Dendritic cell treated with granulocyte-macrophage colony-stimulating factor and Interleukin-4, amounts not matched to agents 40 ng/mL and 50 ng/mL, for 4 days (primary cell): Measurements from ENCODE around the gene PCDHA5.
"Not testable (repeated sequence)": the region's sequence is repeated elsewhere in the genome, so short reads cannot be mapped to it uniquely, and the experiment has no call there.

Source experiments
- H3K27ac Mint-ChIP-seq: one replicate; pipeline ENCODE4 v1.8.0; 2022; ENCODE audit warnings: mild to moderate bottlenecking, mixed read lengths
- H3K27me3 Mint-ChIP-seq: one replicate; pipeline ENCODE4 v1.8.0; 2022; ENCODE audit warnings: mild to moderate bottlenecking, mixed read lengths
- H3K36me3 Mint-ChIP-seq: one replicate; pipeline ENCODE4 v1.8.0; 2022; ENCODE audit warnings: low read depth, mixed read lengths
- H3K4me1 Mint-ChIP-seq: one replicate; pipeline ENCODE4 v1.8.0; 2022; ENCODE audit warnings: low read depth, mixed read lengths
- H3K4me3 Mint-ChIP-seq: one replicate; pipeline ENCODE4 v1.8.0; 2022; ENCODE audit warnings: mild to moderate bottlenecking, moderate library complexity, mixed read lengths
- H3K9me3 Mint-ChIP-seq: one replicate; pipeline ENCODE4 v1.8.0; 2022; ENCODE audit warnings: mixed read lengths
- intact Hi-C: fragments of 100-400 bp; cut with micrococcal nuclease; formaldehyde crosslinking; loops from one replicate; pipeline ENCODE4 v1.15.0; 2022

The PCDHA5 gene

DNA sequence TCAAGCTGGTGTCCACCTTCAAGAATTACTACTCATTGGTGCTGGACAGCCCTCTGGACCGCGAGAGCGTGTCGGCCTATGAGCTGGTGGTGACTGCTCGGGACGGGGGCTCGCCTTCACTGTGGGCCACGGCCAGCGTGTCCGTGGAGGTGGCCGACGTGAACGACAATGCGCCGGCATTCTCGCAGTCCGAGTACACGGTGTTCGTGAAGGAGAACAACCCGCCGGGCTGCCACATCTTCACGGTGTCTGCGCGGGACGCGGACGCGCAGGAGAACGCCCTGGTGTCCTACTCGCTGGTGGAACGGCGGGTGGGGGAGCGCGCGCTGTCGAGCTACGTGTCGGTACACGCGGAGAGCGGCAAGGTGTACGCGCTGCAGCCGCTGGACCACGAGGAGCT, 19.0 kb upstream of the PCDHA5 start:
- Mint-ChIP-seq H3K9me3 (peaks cover 50% of the 10 kb centered on the region), H3K27me3 (peaks cover 29% of the 10 kb centered on the region)
- H3K4me3 Mint-ChIP-seq, H3K4me1 Mint-ChIP-seq, H3K27ac Mint-ChIP-seq, intact Hi-C loops, H3K36me3 Mint-ChIP-seq: not testable (repeated sequence)

- intact Hi-C loops: no loop called here
- H3K9me3 Mint-ChIP-seq: peaks cover 51% of the 10 kb centered on the region
- H3K4me3 Mint-ChIP-seq: no peak overlapping the region
- H3K27ac Mint-ChIP-seq: no peak overlapping the region
- no peaks in the 10 kb centered on the region for H3K4me1 Mint-ChIP-seq
- H3K36me3 Mint-ChIP-seq: no peaks in the 10 kb centered on the region
- H3K27me3 Mint-ChIP-seq: peaks cover 29% of the 10 kb centered on the region
Observed at GRCh38 chr5:140802781-140803271, 18.6 kb upstream of the PCDHA5 start.

DNA sequence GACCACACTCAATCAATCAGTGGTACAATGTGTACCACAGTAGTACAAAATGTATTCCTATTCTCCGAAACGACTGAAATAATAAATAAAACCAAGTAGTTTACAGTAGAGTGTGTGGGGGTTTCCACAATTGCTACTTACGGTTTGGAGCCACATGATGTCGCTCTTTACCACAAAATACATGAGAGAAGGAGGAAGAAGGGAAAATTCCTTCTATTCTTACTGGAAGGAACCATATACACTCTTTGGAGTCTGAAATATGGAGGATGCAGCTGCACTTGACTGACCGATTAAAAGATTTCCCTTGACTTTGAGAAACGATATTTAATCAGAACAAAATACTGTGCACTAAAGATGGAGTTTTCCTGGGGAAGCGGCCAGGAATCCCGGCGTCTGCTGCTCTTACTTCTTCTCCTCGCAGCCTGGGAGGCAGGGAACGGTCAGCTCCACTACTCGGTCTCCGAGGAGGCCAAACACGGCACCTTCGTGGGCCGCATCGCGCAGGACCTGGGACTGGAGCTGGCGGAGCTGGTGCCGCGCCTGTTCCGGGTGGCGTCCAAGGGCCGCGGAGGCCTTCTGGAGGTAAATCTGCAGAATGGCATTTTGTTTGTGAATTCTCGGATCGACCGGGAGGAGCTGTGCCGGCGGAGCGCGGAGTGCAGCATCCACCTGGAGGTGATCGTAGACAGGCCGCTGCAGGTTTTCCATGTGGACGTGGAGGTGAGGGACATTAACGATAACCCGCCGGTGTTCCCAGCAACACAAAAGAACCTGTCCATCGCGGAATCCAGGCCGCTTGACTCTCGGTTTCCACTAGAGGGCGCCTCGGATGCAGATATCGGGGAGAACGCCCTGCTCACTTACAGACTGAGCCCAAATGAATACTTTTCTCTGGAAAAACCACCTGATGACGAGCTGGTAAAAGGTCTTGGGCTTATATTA, 14.3 kb upstream of the PCDHA5 start, which contains the start of gene PCDHA4:
PCDHA4 (plus strand) TSS at position 235 of the 942 bp plus-strand sequence.
- intact Hi-C loops: no loop called here
- Mint-ChIP-seq H3K36me3 (no peaks in the 10 kb centered on the region), H3K4me3 (no peak within 1 kb of the TSS), H3K9me3 (peaks cover 53% of the 10 kb centered on the region), H3K27ac (no peak within 1 kb of the TSS), H3K27me3 (peaks cover 24% of the 10 kb centered on the region), H3K4me1 (no peaks in the 10 kb centered on the region)

GRCh38 chr5:140808241-140808888, 13.0 kb upstream of the PCDHA5 start:
- H3K36me3 Mint-ChIP-seq, H3K27ac Mint-ChIP-seq, H3K4me1 Mint-ChIP-seq, intact Hi-C loops, H3K4me3 Mint-ChIP-seq: not testable (repeated sequence)
- Mint-ChIP-seq H3K27me3 (peaks cover 11% of the 10 kb centered on the region), H3K9me3 (peaks cover 51% of the 10 kb centered on the region)

- peaks cover 45% of the 10 kb centered on the region for H3K9me3 Mint-ChIP-seq
- peaks cover 11% of the 10 kb centered on the region for H3K27me3 Mint-ChIP-seq
- no peak overlapping the region for H3K27ac Mint-ChIP-seq
- H3K36me3 Mint-ChIP-seq: no peaks in the 10 kb centered on the region
- intact Hi-C loops: no loop called here
- H3K4me1 Mint-ChIP-seq: no peaks in the 10 kb centered on the region
- H3K4me3 Mint-ChIP-seq: no peak overlapping the region
Observed at GRCh38 chr5:140808889-140809291, 12.5 kb upstream of the PCDHA5 start.

GRCh38 chr5:140822281-140822629, 842 bp downstream of the PCDHA5 start:
- Mint-ChIP-seq H3K4me1 (no peaks in the 10 kb centered on the region), H3K27ac (no peak overlapping the region), H3K9me3 (peaks cover 38% of the 10 kb centered on the region), H3K4me3 (no peak overlapping the region), H3K27me3 (peaks cover 12% of the 10 kb centered on the region), H3K36me3 (no peaks in the 10 kb centered on the region)
- intact Hi-C loops: no loop called here

DNA sequence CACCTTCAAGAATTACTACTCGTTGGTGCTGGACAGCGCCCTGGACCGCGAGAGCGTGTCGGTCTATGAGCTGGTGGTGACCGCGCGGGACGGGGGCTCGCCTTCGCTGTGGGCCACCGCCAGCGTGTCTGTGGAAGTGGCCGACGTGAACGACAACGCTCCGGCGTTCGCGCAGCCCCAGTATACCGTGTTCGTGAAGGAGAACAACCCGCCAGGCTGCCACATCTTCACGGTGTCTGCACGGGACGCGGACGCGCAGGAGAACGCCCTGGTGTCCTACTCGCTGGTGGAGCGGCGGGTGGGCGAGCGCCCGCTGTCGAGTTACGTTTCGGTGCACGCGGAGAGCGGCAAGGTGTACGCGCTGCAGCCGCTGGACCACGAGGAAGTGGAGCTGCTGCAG, 1.6 kb downstream of the PCDHA5 start:
- Mint-ChIP-seq H3K9me3 (peaks cover 44% of the 10 kb centered on the region), H3K27me3 (peaks cover 16% of the 10 kb centered on the region)
- H3K36me3 Mint-ChIP-seq, H3K4me1 Mint-ChIP-seq, H3K27ac Mint-ChIP-seq, H3K4me3 Mint-ChIP-seq, intact Hi-C loops: not testable (repeated sequence)

DNA sequence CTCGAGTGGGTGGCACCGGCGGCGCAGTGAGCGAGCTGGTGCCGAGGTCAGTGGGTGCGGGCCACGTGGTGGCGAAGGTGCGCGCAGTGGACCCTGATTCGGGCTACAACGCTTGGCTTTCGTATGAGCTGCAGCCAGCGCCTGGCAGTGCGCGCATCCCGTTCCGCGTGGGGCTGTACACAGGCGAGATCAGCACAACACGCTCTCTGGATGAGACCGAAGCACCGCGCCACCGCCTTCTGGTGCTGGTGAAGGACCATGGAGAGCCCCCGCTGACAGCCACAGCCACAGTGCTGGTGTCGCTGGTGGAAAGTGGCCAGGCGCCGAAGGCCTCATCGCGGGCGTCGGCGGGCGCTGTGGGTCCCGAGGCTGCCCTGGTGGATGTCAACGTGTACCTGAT, 2.1 kb downstream of the PCDHA5 start:
- H3K4me3 Mint-ChIP-seq: no peak overlapping the region
- H3K4me1 Mint-ChIP-seq: no peaks in the 10 kb centered on the region
- H3K27ac Mint-ChIP-seq: no peak overlapping the region
- intact Hi-C loops: no loop called here
- H3K36me3 Mint-ChIP-seq: no peaks in the 10 kb centered on the region
- H3K27me3 Mint-ChIP-seq: peaks cover 21% of the 10 kb centered on the region
- peaks cover 49% of the 10 kb centered on the region for H3K9me3 Mint-ChIP-seq

- H3K4me3 Mint-ChIP-seq: no peak within 1 kb of the TSS
- peaks cover 65% of the 10 kb centered on the region for H3K9me3 Mint-ChIP-seq
- intact Hi-C loops: no loop called here
- peaks cover 30% of the 10 kb centered on the region for H3K27me3 Mint-ChIP-seq
- no peaks in the 10 kb centered on the region for H3K4me1 Mint-ChIP-seq
- no peak within 1 kb of the TSS for H3K27ac Mint-ChIP-seq
- no peaks in the 10 kb centered on the region for H3K36me3 Mint-ChIP-seq
Observed at GRCh38 chr5:140827704-140828361, 6.4 kb downstream of the PCDHA5 start, which contains the start of gene PCDHA6. Gene PCDHA6 (plus strand): TSS chr5:140827960. CDS start chr5:140828092, 132 bp downstream.

- H3K27me3 Mint-ChIP-seq: peaks cover 32% of the 10 kb centered on the region
- H3K9me3 Mint-ChIP-seq: peaks cover 65% of the 10 kb centered on the region
- no peaks in the 10 kb centered on the region for H3K36me3 Mint-ChIP-seq
- intact Hi-C loops: no loop called here
- no peak overlapping the region for H3K27ac Mint-ChIP-seq
- no peak overlapping the region for H3K4me3 Mint-ChIP-seq
- no peaks in the 10 kb centered on the region for H3K4me1 Mint-ChIP-seq
Observed at GRCh38 chr5:140828362-140828737, 6.9 kb downstream of the PCDHA5 start.

DNA sequence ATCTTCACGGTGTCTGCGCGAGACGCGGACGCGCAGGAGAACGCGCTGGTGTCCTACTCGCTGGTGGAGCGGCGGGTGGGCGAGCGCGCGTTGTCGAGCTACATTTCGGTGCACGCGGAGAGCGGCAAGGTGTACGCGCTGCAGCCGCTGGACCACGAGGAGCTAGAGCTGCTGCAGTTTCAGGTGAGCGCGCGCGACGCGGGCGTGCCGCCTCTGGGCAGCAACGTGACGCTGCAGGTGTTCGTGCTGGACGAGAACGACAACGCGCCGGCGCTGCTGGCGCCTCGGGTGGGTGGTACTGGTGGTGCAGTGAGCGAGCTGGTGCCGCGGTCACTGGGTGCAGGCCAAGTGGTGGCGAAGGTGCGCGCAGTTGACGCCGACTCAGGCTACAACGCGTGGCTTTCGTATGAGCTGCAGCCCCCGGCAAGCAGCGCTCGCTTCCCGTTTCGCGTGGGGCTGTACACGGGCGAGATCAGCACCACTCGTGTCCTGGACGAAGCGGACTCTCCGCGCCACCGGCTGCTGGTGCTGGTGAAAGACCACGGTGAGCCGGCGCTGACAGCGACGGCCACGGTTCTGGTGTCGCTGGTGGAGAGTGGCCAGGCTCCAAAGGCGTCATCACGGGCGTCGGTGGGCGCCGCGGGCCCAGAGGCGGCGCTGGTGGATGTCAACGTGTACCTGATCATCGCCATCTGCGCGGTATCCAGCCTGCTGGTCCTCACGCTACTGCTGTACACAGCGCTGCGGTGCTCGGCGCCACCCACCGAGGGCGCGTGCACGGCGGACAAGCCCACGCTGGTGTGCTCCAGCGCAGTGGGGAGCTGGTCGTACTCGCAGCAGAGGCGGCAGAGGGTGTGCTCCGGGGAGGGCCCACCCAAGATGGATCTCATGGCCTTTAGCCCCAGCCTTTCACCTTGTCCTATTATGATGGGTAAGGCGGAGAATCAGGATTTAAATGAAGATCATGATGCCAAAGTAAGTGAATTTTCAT, 8.4 kb downstream of the PCDHA5 start:
- H3K4me3 Mint-ChIP-seq, intact Hi-C loops, H3K27ac Mint-ChIP-seq, H3K4me1 Mint-ChIP-seq, H3K36me3 Mint-ChIP-seq: not testable (repeated sequence)
- Mint-ChIP-seq H3K9me3 (peaks cover 68% of the 10 kb centered on the region), H3K27me3 (peaks cover 38% of the 10 kb centered on the region)

DNA sequence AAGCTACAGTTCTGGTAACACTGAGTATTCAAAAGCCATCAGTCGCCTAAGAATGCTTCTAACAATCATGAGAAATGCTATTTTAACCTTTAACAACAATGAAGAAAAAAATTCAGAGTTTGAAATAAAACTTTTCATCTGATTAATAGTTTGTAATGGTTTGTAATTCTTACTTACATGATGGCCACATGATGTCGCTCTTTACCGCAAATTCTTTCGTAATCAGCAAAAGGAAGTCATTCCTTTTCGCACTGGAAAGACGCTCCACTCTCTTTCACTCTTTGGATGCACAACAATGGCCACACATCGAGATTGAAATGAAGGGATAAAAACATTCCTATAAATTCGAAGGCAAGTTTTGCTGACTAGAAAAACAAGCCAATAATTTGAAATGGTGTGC, 12.6 kb downstream of the PCDHA5 start, which contains the start of gene PCDHA7:
PCDHA7 (plus strand) TSS at position 277 of the 400 bp plus-strand sequence; CDS start at position 392, 115 bp downstream.
- Mint-ChIP-seq H3K9me3 (peaks cover 53% of the 10 kb centered on the region), H3K4me1 (no peaks in the 10 kb centered on the region), H3K36me3 (no peaks in the 10 kb centered on the region), H3K4me3 (no peak within 1 kb of the TSS), H3K27me3 (peaks cover 26% of the 10 kb centered on the region), H3K27ac (no peak within 1 kb of the TSS)
- intact Hi-C loops: no loop called here

- Mint-ChIP-seq H3K27me3 (peaks cover 23% of the 10 kb centered on the region), H3K9me3 (peaks cover 50% of the 10 kb centered on the region)
- H3K4me3 Mint-ChIP-seq, H3K27ac Mint-ChIP-seq, H3K4me1 Mint-ChIP-seq, intact Hi-C loops, H3K36me3 Mint-ChIP-seq: not testable (repeated sequence)
Observed at GRCh38 chr5:140834439-140835008, 13.1 kb downstream of the PCDHA5 start.
